ENCODE data around the gene DCHS1. TPM values are rescaled to one million over a fixed set of nuclear protein-coding genes. Genes with fewer than 3 reads are reported as not detected.

Gene DCHS1
- total RNA-seq, 4 donors from 2014 or later: 22.2 to 59.8 (median 37.8) TPM

- Histone ChIP-seq H3K4me1 (peaks cover 0 to 52% (median 15%) of the 10 kb centered on the region in 3 donors), H3K27ac (peak overlapping the region in 2 of 4 donors; percentile 28 to 99)
- TF ChIP-seq CTCF (IDR thresholded peaks at IDR 0.05) (no peak), EP300 (IDR thresholded peaks at IDR 0.05) (no peak), POLR2AphosphoS5 (IDR thresholded peaks at IDR 0.05) (no peak), POLR2A (IDR thresholded peaks at IDR 0.05) (no peak)
Observed at GRCh38 chr11:6615882-6616585, 39.6 kb downstream of the DCHS1 start.

GRCh38 chr11:6615046-6615445 lies 40.6 kb downstream of the DCHS1 start:
- peaks cover 0 to 42% of the 10 kb centered on the region in 2 donors for H3K36me3 ChIP-seq
- peak overlapping the region in 2 of 4 donors; percentile 39 to 99 for H3K27ac ChIP-seq
- TF ChIP-seq CTCF (IDR thresholded peaks at IDR 0.05) (no peak), EP300 (IDR thresholded peaks at IDR 0.05) (no peak)
- no peaks in the 10 kb centered on the region for H3K27me3 ChIP-seq
- 82 to 86% methylated on average over 2 to 3 of the region's 5 CpGs for WGBS, 2 donors (ENCODE audit: low coverage in 1 of 2)
- no peaks in the 10 kb centered on the region for H3K9me3 ChIP-seq
- H3K4me3 ChIP-seq: no peak overlapping the region
- no peak for ATAC-seq
- peaks cover 2 to 59% (median 21%) of the 10 kb centered on the region in 3 donors for H3K4me1 ChIP-seq

More at GRCh38 chr11:6615882-6616585, 39.6 kb downstream of the DCHS1 start:
- no peaks in the 10 kb centered on the region for H3K27me3 ChIP-seq
- 89 to 90% methylated on average over 6 to 7 of the region's 9 CpGs for WGBS, 2 donors (ENCODE audit: low coverage in 1 of 2)
- no peak overlapping the region for H3K4me3 ChIP-seq
- no peak for ATAC-seq
- no peaks in the 10 kb centered on the region for H3K9me3 ChIP-seq
- H3K36me3 ChIP-seq: peaks cover 0 to 32% of the 10 kb centered on the region in 2 donors

- TF ChIP-seq POLR2AphosphoS5 (IDR thresholded peaks at IDR 0.05) (no peak), EP300 (IDR thresholded peaks at IDR 0.05) (no peak), CTCF (IDR thresholded peaks at IDR 0.05) (no peak), POLR2A (IDR thresholded peaks at IDR 0.05) (no peak)
- no peaks in the 10 kb centered on the region for H3K9me3 ChIP-seq
- H3K27me3 ChIP-seq: no peaks in the 10 kb centered on the region
- H3K36me3 ChIP-seq: peaks cover 0 to 48% of the 10 kb centered on the region in 2 donors
- H3K4me3 ChIP-seq: no peak overlapping the region
- no peak for ATAC-seq
- peaks cover 2 to 59% (median 21%) of the 10 kb centered on the region in 3 donors for H3K4me1 ChIP-seq
- 83 to 93% methylated on average over 1 to 2 of the region's 2 CpGs for WGBS, 2 donors (ENCODE audit: low coverage in 1 of 2)
- peak overlapping the region in 3 of 4 donors; percentile 98 to 99 (median 99) for H3K27ac ChIP-seq
Observed at GRCh38 chr11:6614446-6614845, 41.2 kb downstream of the DCHS1 start.

- no peak for TF ChIP-seq POLR2AphosphoS5 (IDR thresholded peaks at IDR 0.05)
- no peak for TF ChIP-seq EP300 (IDR thresholded peaks at IDR 0.05)
- no peak for TF ChIP-seq CTCF (IDR thresholded peaks at IDR 0.05)
- TF ChIP-seq POLR2A (IDR thresholded peaks at IDR 0.05): no peak
- WGBS, 2 donors (ENCODE audit: low coverage in 1 of 2): 89 to 92% methylated on average over 3 of the region's 3 CpGs
- H3K4me3 ChIP-seq: no peak overlapping the region
- H3K27me3 ChIP-seq: no peaks in the 10 kb centered on the region
- H3K9me3 ChIP-seq: no peaks in the 10 kb centered on the region
- peaks cover 2 to 64% (median 26%) of the 10 kb centered on the region in 3 donors for H3K4me1 ChIP-seq
- H3K36me3 ChIP-seq: peaks cover 4 to 58% of the 10 kb centered on the region in 2 donors
- ATAC-seq: no peak
- H3K27ac ChIP-seq: peak overlapping the region; percentile 75 to 99 (median 98)
Observed at GRCh38 chr11:6613496-6613895, 42.1 kb downstream of the DCHS1 start.
